PC-9 (cell line): ENCODE data around the gene KLRC2. TPM values are rescaled to one million over a fixed set of nuclear protein-coding genes. Genes with fewer than 3 reads are reported as not detected.

Experiments
- BruUV-seq: library from RNA; stranded (reverse); fragments of 400-500 nt; replicated peaks from 2 replicates; lab custom pipeline; 2021; lab: Mats Ljungman, UMichigan
- CTCF ChIA-PET: fragments of 300-600 bp; sonication (Branson Sonifier 250); formaldehyde crosslinking; loops from one replicate; lab custom pipeline; 2022; ENCODE audit warnings: antibody characterized with exemption; lab: Charles Lee
- POLR2A ChIA-PET: fragments of 300-600 bp; sonication (Branson Sonifier 250); formaldehyde crosslinking; loops from one replicate; lab custom pipeline; 2022; ENCODE audit warnings: antibody characterized with exemption; ENCODE audit not compliant: unreplicated experiment; lab: Charles Lee
- DNase-seq, 2 experiments: peaks; one replicate each; pipeline versions ENCODE4 v3.0.0 to v3.0.0-alpha.2; 2015 to 2022; ENCODE audit warnings: mixed read lengths in 1 of 2
- H2AFZ ChIP-seq: fragments of 200-600 bp; sonication (generic); 2 replicates; pipeline ENCODE4 v1.8.1; 2017; ENCODE audit warnings: antibody characterized with exemption
- H3F3A ChIP-seq: fragments of 200-600 bp; sonication (generic); 2 replicates; pipeline ENCODE4 v1.8.1; 2017; ENCODE audit warnings: antibody characterized with exemption, mild to moderate bottlenecking, low read depth; ENCODE audit not compliant: insufficient read depth
- H3K27ac ChIP-seq: fragments of 200-600 bp; sonication (generic); 2 replicates; pipeline ENCODE4 v1.6.1; 2016; ENCODE audit warnings: mixed run types
- H3K27me3 ChIP-seq: fragments of 200-600 bp; sonication (generic); 2 replicates; pipeline ENCODE4 v1.6.1; 2016; ENCODE audit warnings: low read depth, mixed run types; ENCODE audit not compliant: insufficient read depth
- H3K36me3 ChIP-seq: fragments of 200-600 bp; sonication (generic); 2 replicates; pipeline ENCODE4 v1.6.1; 2016; ENCODE audit warnings: low read depth, mixed run types
- H3K4me1 ChIP-seq: fragments of 200-600 bp; sonication (generic); replicated peaks from 2 replicates; pipeline ENCODE4 v1.6.1; 2016; ENCODE audit warnings: mixed run types; ENCODE audit not compliant: insufficient read depth
- H3K4me2 ChIP-seq: fragments of 200-600 bp; sonication (generic); 2 replicates; pipeline ENCODE4 v1.6.1; 2017; ENCODE audit warnings: mixed run types
- H3K4me3 ChIP-seq: fragments of 200-600 bp; sonication (generic); 2 replicates; pipeline ENCODE4 v1.6.1; 2016; ENCODE audit warnings: mixed run types
- H3K79me2 ChIP-seq: fragments of 200-600 bp; sonication (generic); 2 replicates; pipeline ENCODE4 v1.6.1; 2017; ENCODE audit warnings: low read depth, mixed run types
- H3K9me2 ChIP-seq: fragments of 200-600 bp; sonication (generic); 2 replicates; pipeline ENCODE4 v1.8.1; 2017; ENCODE audit warnings: mild to moderate bottlenecking; ENCODE audit not compliant: insufficient read depth
- H3K9me3 ChIP-seq: fragments of 200-600 bp; sonication (generic); 2 replicates; pipeline ENCODE4 v1.8.1; 2016; ENCODE audit warnings: low read depth; ENCODE audit not compliant: insufficient read depth
- H4K20me1 ChIP-seq: fragments of 200-600 bp; sonication (generic); 2 replicates; pipeline ENCODE4 v1.8.1; 2017; ENCODE audit not compliant: insufficient read depth
- EZH2 ChIP-seq: fragments of 200-600 bp; sonication (generic); IDR thresholded peaks from 2 replicates; pipeline ENCODE4 v1.8.0; 2017; ENCODE audit warnings: antibody characterized with exemption, low read depth
- intact Hi-C: fragments of 100-400 bp; cut with micrococcal nuclease; formaldehyde crosslinking; loops from one replicate; pipeline ENCODE4 v1.10.0; 2022; ENCODE audit not compliant: unreplicated experiment
- total RNA-seq: library from RNA; stranded (reverse); gene quantifications from 2 replicates; pipeline ENCODE4 v1.2.3, GENCODE V29; 2021
- TF ChIP-seq, protein P1 (sequence below): fragments of 200-600 bp; sonication (generic); conservative IDR thresholded peaks from 2 replicates; pipeline ENCODE4 v1.6.1; 2017; ENCODE audit warnings: mixed run types, antibody characterized with exemption, mild to moderate bottlenecking, moderate library complexity

KLRC2 gene
- total RNA-seq, 1 experiment from 2014 or later, result not detected

DNA sequence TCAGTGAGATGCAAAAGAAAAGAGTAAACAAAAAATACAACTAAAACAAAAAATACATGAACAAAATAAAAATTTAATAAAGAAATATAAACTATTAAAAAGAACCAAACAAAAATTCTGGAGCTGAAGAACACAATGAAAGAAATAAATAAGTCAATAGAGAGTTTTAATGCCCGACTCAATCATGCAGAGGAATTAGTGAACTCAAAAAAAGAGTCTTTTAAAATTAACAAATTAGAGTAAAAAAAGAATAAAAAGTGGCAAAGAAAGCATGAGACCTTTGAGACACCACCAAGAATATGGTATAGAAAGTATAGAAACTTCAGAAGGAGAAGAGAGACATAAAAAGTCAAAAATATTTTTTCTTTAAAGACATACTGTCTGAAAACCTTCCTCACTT, 20.0 kb upstream of the KLRC2 start:
- TF ChIP-seq EZH2, result no peak
- TF ChIP-seq, protein P1, sequence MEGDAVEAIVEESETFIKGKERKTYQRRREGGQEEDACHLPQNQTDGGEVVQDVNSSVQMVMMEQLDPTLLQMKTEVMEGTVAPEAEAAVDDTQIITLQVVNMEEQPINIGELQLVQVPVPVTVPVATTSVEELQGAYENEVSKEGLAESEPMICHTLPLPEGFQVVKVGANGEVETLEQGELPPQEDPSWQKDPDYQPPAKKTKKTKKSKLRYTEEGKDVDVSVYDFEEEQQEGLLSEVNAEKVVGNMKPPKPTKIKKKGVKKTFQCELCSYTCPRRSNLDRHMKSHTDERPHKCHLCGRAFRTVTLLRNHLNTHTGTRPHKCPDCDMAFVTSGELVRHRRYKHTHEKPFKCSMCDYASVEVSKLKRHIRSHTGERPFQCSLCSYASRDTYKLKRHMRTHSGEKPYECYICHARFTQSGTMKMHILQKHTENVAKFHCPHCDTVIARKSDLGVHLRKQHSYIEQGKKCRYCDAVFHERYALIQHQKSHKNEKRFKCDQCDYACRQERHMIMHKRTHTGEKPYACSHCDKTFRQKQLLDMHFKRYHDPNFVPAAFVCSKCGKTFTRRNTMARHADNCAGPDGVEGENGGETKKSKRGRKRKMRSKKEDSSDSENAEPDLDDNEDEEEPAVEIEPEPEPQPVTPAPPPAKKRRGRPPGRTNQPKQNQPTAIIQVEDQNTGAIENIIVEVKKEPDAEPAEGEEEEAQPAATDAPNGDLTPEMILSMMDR, result no peak
- H3K4me3 ChIP-seq, result no peak overlapping the region
- H3F3A ChIP-seq, result no peaks in the 10 kb centered on the region
- BruUV-seq, result no TSS peak
- no peaks in the 10 kb centered on the region for H3K36me3 ChIP-seq
- no peak overlapping the region for H2AFZ ChIP-seq
- no peak for DNase-seq
- CTCF ChIA-PET, result no interaction called here
- H3K4me1 ChIP-seq, result 0 out of 2 replicates have a peak, but pooled peaks cover 4% of the 10 kb centered on the region
- H3K4me2 ChIP-seq, result no peak overlapping the region
- intact Hi-C loops, result no loop called here
- no peaks in the 10 kb centered on the region for H3K9me3 ChIP-seq
- no peaks in the 10 kb centered on the region for H3K27me3 ChIP-seq
- no peaks in the 10 kb centered on the region for H3K79me2 ChIP-seq
- H4K20me1 ChIP-seq, result no peaks in the 10 kb centered on the region
- POLR2A ChIA-PET, result no interaction called here
- H3K9me2 ChIP-seq, result no peaks in the 10 kb centered on the region
- no peak overlapping the region for H3K27ac ChIP-seq

DNA sequence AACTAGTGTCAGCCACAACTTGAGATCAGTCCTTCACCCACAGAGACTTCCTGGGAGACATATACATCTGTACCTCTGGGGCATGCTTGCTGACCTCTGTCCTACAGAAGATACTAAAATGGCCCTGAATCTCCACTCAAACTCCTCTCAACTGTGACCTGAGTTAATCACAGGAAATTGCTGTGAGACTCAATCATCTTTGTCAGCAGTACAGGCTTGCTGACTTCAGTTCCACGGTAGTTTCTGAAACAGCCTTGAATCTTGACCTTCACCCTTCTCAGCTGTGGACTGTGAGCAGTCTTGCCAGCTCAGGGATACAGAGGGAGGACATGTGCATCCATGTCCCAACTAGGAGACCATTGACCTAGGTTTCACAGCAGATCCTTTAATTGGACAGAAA, 18.7 kb upstream of the KLRC2 start:
- peaks cover under 1% of the 10 kb centered on the region; the same call in 1 of the 2 replicates for H3K9me2 ChIP-seq
- H3K36me3 ChIP-seq, result no peaks in the 10 kb centered on the region
- H2AFZ ChIP-seq, result no peak overlapping the region
- no peaks in the 10 kb centered on the region for H3K27me3 ChIP-seq
- no peak for TF ChIP-seq EZH2
- TF ChIP-seq, protein P1, result no peak
- H3F3A ChIP-seq, result no peaks in the 10 kb centered on the region
- no peak overlapping the region for H3K4me2 ChIP-seq
- intact Hi-C loops, result no loop called here
- no peaks in the 10 kb centered on the region for H3K9me3 ChIP-seq
- H3K79me2 ChIP-seq, result no peaks in the 10 kb centered on the region
- H4K20me1 ChIP-seq, result no peaks in the 10 kb centered on the region
- H3K27ac ChIP-seq, result no peak overlapping the region
- CTCF ChIA-PET, result no interaction called here
- no TSS peak for BruUV-seq
- POLR2A ChIA-PET, result no interaction called here
- no peak overlapping the region for H3K4me3 ChIP-seq
- H3K4me1 ChIP-seq, result 0 out of 2 replicates have a peak, but pooled peaks cover 4% of the 10 kb centered on the region
- no peak for DNase-seq

DNA sequence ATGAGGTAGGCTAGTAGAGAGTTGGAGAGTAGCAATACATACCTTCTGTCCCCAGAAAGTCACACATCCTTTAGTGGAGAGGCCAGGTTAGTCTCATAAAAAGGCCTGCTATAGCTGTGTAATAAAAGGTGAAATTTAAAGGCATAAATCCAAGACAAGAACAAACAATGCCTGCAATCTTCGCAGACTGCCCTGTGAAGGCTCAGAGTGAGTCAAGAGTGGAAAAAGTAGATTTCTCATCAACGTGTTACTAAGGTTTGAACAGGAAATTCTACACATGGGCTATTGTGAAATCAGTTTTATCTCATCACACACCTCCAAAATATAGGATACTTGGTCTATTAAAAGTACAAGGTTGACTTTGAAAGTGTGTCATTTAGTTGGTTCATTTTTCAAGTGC, 17.3 kb upstream of the KLRC2 start, which contains the start of gene KLRC1:
Gene KLRC1, minus strand, starts transcription at position 222 of the 400 bp plus-strand sequence. CDS start 2,221 bp downstream, outside the sequence.
- BruUV-seq, result no TSS peak
- H3K9me3 ChIP-seq, result no peaks in the 10 kb centered on the region
- POLR2A ChIA-PET, result no interaction called here
- no peak within 1 kb of the TSS for H3K27ac ChIP-seq
- H3K4me2 ChIP-seq, result no peak within 1 kb of the TSS
- no peak within 1 kb of the TSS for H3K4me3 ChIP-seq
- H3K36me3 ChIP-seq, result no peaks in the 10 kb centered on the region
- H2AFZ ChIP-seq, result no peak within 1 kb of the TSS
- CTCF ChIA-PET, result no interaction called here
- H3K27me3 ChIP-seq, result no peaks in the 10 kb centered on the region
- DNase-seq, result no peak
- no peaks in the 10 kb centered on the region for H4K20me1 ChIP-seq
- H3K4me1 ChIP-seq, result 0 out of 2 replicates have a peak, but pooled peaks cover 4% of the 10 kb centered on the region
- TF ChIP-seq EZH2, result no peak
- TF ChIP-seq, protein P1, result no peak
- no peaks in the 10 kb centered on the region for H3K79me2 ChIP-seq
- peaks cover 4% of the 10 kb centered on the region; the same call in 1 of the 2 replicates for H3K9me2 ChIP-seq
- intact Hi-C loops, result no loop called here
- no peaks in the 10 kb centered on the region for H3F3A ChIP-seq
